Colonic mucosa (tissue), 4 donors: ENCODE results near the gene SLC44A1. TPM values are rescaled to one million over a fixed set of nuclear protein-coding genes. Genes with fewer than 3 reads are reported as not detected.
A peak's percentile ranks its signal among the peaks of the same experiment; 100 is the strongest.

Experiments used
- DNase-seq: peaks from one replicate; pipeline ENCODE4 v3.0.0-alpha.2; 2020
- H3K27ac ChIP-seq: fragments of 200-600 bp; one replicate; pipeline ENCODE4 v1.8.0; 2021
- H3K27me3 ChIP-seq: fragments of 200-600 bp; one replicate; pipeline ENCODE4 v1.8.0; 2021
- H3K36me3 ChIP-seq: fragments of 200-600 bp; one replicate; pipeline ENCODE4 v1.8.0; 2021
- H3K4me1 ChIP-seq: fragments of 200-600 bp; one replicate; pipeline ENCODE4 v1.8.0; 2021; ENCODE audit warnings: mild to moderate bottlenecking
- H3K4me3 ChIP-seq: fragments of 200-600 bp; one replicate; pipeline ENCODE4 v1.8.0; 2021
- H3K9ac ChIP-seq, 2 donors: one replicate each; pipeline ENCODE4 v1.7.0; 2013; ENCODE audit warnings: control low read depth in 2 of 2, low read depth in 2 of 2, low read length in 2 of 2
- H3K9me3 ChIP-seq: fragments of 200-600 bp; one replicate; pipeline ENCODE4 v1.8.0; 2021
- intact Hi-C: fragments of 100-400 bp; cut with DNase I; formaldehyde crosslinking; loops from one replicate; pipeline ENCODE4 v1.14.1; 2022
- total RNA-seq, 2 donors: library from RNA; stranded (reverse); fragmentation: NEBNext Ultra II Directional in 1 of 2; extraction: Animal tissue kit (Norgen Biotek cat#: 25700) in 1 of 2; gene quantifications; one replicate each; pipeline ENCODE4 v1.2.1, GENCODE V29; 2021
- TF ChIP-seq, protein P1 (sequence below): fragments of 200-600 bp; IDR thresholded peaks from one replicate; pipeline ENCODE4 v1.8.0; 2022; ENCODE audit warnings: antibody characterized with exemption, mild to moderate bottlenecking
- donor health status: healthy.
- donor health status: DM: no; HTN: no; CAD: no.
- donor health status: DM: no; HTN: no; CAD: no.

Gene SLC44A1
- total RNA-seq, 2 donors from 2014 or later, result 151 to 180 TPM

DNA sequence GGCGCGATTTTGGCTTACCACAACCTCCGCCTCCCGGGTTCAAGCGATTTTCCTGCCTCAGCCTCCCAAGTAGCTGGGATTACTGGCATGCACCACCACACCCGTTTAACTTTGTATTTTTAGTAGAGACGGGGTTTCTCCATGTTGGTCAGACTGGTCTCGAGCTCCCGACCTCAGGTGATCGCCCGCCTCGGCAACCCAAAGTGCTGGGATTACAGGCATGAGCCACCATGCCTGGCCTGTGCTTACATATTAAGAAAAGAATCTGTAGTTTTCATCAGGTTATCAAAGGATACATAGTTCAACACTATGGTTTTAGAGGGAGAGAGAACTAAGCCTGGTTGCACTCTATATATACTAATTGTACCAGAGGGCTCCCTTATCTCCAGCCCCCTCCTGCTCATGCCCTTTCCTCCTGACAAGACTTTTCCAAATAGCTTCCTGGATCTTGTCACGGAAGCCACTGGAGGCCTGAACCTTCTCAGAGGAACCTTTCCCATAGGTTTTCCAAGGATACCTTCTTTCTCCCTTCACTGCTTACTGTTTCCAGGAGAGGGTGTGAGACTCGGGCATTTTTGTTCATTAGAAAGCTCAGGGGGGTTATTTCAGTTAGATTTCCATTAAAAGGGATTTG, 53.1 kb downstream of the SLC44A1 start:
- Histone ChIP-seq H3K4me1 (no peaks in the 10 kb centered on the region), H3K36me3 (no peaks in the 10 kb centered on the region), H3K27ac (no peak overlapping the region), H3K9me3 (no peaks in the 10 kb centered on the region), H3K9ac (no peak overlapping the region), H3K27me3 (no peaks in the 10 kb centered on the region), H3K4me3 (no peak overlapping the region)
- DNase-seq, result no peak
- intact Hi-C loops, result no loop called here
- TF ChIP-seq, protein P1, sequence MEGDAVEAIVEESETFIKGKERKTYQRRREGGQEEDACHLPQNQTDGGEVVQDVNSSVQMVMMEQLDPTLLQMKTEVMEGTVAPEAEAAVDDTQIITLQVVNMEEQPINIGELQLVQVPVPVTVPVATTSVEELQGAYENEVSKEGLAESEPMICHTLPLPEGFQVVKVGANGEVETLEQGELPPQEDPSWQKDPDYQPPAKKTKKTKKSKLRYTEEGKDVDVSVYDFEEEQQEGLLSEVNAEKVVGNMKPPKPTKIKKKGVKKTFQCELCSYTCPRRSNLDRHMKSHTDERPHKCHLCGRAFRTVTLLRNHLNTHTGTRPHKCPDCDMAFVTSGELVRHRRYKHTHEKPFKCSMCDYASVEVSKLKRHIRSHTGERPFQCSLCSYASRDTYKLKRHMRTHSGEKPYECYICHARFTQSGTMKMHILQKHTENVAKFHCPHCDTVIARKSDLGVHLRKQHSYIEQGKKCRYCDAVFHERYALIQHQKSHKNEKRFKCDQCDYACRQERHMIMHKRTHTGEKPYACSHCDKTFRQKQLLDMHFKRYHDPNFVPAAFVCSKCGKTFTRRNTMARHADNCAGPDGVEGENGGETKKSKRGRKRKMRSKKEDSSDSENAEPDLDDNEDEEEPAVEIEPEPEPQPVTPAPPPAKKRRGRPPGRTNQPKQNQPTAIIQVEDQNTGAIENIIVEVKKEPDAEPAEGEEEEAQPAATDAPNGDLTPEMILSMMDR, result no peak

DNA sequence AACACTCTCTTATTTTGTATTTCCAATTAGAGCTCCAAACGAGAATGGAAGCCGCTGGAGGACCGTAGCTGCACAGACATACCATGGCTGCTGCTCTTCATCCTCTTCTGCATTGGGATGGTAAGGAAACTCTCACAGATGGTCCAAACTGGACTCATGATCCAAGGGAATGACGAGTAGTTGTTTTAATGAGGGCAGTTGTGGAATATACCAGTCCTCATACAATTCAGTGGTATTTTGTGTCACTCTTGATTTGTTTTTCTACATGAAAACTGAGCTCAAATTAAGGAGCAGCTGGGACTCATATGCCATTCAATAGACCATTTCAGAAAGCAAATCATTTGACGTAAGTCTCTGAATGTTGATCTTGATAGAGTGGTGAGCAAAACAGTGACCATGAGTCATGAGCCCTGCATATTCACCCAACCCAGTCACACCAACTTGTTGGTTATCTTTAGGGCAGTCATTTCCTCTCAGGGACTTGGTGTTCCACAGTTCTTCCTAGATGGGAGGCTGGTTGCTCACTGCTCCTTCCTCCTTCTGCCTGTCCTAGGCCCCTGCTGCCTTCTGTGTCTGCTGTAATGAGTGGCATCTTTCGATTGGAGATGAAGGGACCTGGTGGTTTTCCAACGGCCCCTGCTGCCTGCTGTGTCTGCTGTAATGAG, 54.9 kb downstream of the SLC44A1 start:
- intact Hi-C loops, result no loop called here
- no peaks in the 10 kb centered on the region for H3K9me3 ChIP-seq
- no peak overlapping the region for H3K9ac ChIP-seq
- TF ChIP-seq, protein P1, result no peak
- no peaks in the 10 kb centered on the region for H3K27me3 ChIP-seq
- no peak overlapping the region for H3K4me3 ChIP-seq
- peak overlapping the region; percentile 6 for H3K27ac ChIP-seq
- H3K4me1 ChIP-seq, result no peaks in the 10 kb centered on the region
- peak; percentile 36 for DNase-seq
- H3K36me3 ChIP-seq, result no peaks in the 10 kb centered on the region

DNA sequence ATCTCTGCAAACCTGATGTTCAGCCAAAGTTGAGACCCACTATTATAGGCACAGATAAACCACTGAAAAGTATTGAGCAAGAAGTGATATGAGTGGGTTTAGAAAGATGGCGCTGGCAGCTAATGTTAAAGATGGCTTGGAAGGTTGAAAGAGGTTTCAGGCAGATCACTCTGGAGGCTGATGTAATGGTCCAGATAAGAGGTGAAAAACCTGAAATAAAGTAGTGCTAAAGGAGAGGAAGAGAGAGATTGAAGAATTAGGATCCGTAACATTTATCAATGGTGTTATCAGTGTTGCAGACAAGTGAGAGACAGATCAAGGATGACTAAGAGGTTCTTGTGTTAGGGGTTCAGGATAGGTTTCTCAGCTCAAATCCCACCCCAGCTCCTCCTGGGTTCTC, 58.3 kb downstream of the SLC44A1 start:
- Histone ChIP-seq H3K9me3 (no peaks in the 10 kb centered on the region), H3K4me3 (no peak overlapping the region), H3K27ac (no peak overlapping the region), H3K36me3 (no peaks in the 10 kb centered on the region), H3K27me3 (no peaks in the 10 kb centered on the region), H3K4me1 (no peaks in the 10 kb centered on the region), H3K9ac (no peak overlapping the region)
- DNase-seq, result no peak
- intact Hi-C loops, result no loop called here
- TF ChIP-seq, protein P1, result no peak

DNA sequence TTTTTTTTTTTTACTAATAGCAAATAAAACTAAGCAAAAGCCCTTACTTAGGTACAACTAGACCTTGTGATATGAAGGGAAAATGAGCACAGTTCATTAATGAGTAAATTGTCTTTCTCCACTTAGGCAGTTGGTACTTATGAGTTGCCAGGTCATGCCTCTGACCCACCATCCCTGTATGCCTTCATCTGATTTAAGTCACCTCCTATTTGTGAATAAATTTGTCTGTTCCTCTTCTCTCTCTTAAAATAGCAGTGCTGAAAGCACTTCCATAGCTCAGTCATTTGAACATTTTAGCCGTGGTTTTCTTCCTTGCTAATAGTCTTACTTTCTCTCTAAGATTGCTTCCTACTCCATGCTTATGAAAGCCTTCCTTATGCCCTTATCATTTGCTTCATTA, 61.4 kb downstream of the SLC44A1 start:
- intact Hi-C loops, result no loop called here
- Histone ChIP-seq H3K9ac (no peak overlapping the region), H3K4me1 (no peaks in the 10 kb centered on the region), H3K27me3 (no peaks in the 10 kb centered on the region), H3K27ac (no peak overlapping the region), H3K9me3 (no peaks in the 10 kb centered on the region), H3K4me3 (no peak overlapping the region), H3K36me3 (no peaks in the 10 kb centered on the region)
- DNase-seq, result no peak
- TF ChIP-seq, protein P1, result no peak

DNA sequence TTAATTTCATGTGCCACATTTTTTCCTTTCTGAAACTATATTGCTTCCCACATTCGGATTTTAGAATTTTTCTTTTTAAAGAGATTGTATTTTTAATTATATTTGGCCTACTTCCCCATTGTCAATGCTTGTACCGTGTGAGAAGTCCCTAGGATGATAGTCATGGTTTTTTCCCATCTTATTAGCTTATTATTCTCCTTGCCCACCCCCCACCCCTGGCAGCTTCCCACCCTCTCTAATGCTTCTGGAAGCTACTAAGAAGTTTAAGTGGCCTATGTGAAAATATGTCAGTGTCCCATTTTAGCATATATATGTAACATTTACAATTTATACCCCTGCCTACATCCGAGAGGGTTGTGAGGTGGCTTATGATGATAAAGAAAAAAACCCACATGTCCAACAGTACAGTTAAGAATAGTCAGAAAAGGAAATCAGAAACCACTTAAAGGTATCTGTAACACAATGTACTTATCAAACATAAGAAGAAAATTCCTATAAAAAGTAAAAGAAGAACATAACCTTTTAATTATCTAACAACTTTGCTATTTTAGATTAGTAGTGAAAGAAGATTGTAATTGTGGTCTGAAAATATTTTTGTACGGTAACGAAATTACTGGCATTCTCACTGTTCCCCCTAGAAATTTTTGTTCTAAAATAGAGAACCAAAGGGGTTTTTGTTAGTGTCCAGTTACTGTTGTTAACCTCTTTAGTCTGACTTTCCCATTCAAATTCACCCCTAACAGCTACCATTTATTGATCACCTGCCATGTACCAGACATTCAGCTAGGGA, 62.1 kb downstream of the SLC44A1 start:
- DNase-seq, result no peak
- Histone ChIP-seq H3K27ac (no peak overlapping the region), H3K4me1 (no peaks in the 10 kb centered on the region), H3K36me3 (no peaks in the 10 kb centered on the region), H3K27me3 (no peaks in the 10 kb centered on the region), H3K9me3 (no peaks in the 10 kb centered on the region), H3K4me3 (no peak overlapping the region), H3K9ac (no peak overlapping the region)
- intact Hi-C loops, result no loop called here
- TF ChIP-seq, protein P1, result no peak
